T-helper 22 cell (primary cell): Measurements from ENCODE around the gene GPR39.

Experiments
- DNase-seq: peaks from one replicate; pipeline ENCODE4 v3.0.0-alpha.2; 2020; ENCODE audit warnings: low read depth

Gene GPR39

DNA sequence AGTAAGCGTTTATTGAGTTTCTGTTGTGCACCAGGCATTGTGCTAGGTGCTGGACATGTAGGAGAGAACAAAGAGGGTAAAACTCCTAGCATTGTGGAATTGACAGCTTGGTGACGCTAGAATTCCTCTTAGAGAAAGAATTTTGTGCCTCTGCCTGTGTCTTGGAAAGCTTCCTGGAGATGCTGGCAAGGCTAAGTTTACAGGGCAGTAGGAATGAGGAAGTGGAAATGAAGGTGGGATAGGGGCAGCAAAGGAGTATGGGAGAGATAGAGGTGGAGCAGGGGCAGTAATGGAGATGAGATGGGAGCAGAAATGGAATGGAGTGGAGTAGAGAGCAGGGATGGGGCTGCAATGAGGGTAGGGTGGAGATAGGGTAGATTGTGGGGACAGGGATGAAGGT is 29.8 kb downstream of the GPR39 start:
- DNase-seq: no peak

- no peak for DNase-seq
Observed at GRCh38 chr2:132448331-132448730, 31.7 kb downstream of the GPR39 start.

- no peak for DNase-seq
Observed at GRCh38 chr2:132448771-132449170, 32.2 kb downstream of the GPR39 start.

DNA sequence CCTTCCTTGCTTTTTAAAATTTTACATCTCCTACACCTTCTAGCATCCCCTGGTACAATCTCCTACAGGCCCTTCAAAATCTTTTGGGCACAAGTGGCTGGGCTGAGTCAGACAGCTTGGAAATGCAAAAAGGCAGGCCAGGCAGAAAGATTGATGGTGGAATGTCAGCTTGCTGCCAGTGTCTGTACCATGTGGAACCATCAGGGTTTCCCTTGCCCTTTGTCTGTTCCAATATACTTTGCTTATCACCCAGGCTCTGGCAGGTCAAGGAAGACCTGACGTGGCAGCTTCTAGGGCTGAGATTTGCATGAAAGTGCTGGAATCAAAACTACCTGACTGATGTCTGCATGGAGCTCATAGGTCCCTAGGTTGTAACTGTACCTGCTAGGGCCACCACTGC is 33.3 kb downstream of the GPR39 start:
- no peak for DNase-seq

GRCh38 chr2:132460781-132461180 is 44.2 kb downstream of the GPR39 start:
- DNase-seq: no peak

- DNase-seq: no peak
Observed at GRCh38 chr2:132462236-132462635, 45.6 kb downstream of the GPR39 start.

- DNase-seq: no peak
Observed at GRCh38 chr2:132463719-132464118, 47.1 kb downstream of the GPR39 start.

DNA sequence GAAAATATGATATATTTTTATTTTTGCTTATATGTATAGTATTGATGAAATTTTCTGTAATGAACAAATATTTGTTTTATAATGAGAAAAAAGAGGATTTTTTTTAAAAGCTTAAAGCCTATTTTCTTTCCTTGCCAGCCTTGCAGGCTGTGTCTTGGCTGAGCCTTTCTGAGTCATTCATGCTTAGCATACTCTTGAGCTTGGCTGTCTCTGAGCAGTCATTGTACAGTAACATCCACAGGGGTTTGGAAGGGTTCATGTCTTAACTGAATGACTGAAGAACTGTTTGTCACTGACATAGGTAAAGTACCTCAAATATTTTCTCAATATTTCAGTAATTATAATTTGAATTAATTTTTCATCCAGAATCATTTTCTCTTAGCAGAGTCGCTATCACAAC is 49.3 kb downstream of the GPR39 start:
- DNase-seq: no peak

DNA sequence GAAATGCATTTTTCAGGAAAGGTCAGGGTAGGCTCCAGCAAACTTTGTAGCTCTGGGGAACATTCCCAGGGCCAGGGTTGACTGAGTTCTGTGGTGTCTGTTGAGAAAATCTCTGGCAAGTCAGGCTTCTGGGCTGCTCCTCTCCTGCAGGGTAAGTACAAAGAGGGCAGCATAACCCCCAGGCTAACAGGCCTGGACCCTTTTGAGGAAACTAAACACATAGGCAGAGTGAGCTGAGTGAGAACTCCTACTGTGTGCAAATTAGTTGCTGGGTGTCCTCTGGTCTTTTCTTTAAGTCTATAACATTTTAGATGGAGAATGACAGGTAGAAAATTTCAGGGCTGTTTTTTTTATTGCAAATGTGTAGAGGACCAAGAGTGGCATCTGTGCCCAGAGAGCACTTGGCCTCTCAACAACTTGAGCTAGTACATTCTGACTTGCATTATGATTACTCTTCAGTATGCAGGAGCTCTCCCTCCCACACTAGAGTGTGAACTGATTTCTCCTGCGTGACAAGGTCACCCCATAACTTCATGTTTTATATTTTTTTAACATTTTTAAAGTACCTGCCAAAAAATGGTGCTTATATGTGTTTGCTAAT is 49.9 kb downstream of the GPR39 start:
- DNase-seq: no peak

DNA sequence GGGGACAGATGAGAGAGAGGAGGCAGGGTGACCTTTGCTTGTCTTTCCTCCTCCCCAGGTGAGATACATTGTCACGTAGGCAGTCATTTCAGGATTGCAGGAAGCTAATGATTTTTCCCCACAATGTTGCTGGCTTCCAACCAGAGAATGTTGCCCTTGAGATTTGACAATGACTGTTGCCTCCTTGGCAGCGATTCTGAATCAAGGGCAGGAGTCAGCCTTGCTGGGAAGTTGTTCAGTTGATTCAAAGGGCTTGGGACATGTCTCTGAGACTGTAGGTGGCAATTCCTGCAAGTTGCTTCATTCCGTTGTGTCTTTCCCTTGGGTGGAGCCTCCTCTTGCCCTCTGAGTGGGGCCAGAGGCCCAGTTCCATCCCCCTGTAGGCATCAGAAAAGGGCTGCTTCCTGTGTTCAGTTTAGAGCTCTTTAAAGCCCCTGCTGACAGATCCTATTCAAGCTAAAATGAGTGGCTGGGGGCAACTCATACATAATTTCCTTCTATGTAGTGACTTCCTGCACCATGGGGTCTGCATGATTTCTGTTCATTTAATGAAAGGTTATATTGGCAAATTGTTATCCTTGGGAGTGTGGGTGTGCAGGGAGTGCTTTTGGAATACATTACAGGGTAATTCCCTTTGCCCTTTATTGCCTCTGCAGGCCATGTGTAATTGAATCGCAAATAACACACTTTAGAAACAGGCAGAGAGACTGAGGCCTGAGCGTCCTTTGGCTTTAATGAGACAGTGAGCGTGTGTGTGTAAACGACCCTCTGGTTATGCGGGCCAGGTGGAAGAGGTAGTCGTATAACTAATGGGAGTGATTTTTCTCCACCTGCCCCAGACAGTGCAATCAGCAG is 52.4 kb downstream of the GPR39 start:
- no peak for DNase-seq

DNA sequence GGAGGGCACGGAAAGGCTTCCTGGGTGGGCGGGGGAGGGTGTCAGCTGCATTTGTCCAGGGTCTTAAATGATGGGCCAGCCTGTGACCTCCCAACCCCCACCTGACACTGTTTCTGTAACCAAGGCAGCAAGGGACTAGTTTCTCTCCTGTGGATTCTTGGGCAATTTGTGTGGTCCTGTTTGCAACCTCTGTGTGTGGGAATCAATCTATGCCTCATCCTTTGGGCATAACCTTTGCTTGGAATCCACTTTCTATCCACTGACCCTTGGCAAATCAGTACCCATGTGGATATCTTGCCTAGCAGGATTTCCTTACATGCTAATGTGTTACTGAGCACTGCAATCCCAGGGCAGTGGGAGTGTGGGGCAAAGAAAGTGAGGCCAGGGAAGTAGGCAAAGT is 54.1 kb downstream of the GPR39 start:
- no peak for DNase-seq

GRCh38 chr2:132473174-132473883 is 56.7 kb downstream of the GPR39 start:
- DNase-seq: no peak

DNA sequence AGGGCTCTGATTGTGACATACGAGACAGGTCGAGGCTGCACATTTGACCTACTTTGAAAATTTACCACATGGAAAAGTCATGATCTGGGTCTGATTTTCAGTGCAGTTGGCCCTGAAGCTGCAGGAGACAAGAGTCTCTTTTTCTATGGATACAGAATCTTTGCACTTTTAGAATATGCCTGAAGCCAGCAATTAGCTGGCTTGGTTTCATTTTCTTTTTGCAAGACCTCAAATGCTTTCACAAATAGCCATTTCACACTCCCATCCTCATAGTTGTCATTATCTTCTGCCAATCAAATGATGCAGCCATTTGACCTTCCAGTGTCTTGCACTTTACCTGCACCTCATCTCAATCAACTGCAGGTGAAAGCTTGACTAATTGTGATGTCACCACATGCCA is 59.0 kb downstream of the GPR39 start:
- DNase-seq: no peak

DNA sequence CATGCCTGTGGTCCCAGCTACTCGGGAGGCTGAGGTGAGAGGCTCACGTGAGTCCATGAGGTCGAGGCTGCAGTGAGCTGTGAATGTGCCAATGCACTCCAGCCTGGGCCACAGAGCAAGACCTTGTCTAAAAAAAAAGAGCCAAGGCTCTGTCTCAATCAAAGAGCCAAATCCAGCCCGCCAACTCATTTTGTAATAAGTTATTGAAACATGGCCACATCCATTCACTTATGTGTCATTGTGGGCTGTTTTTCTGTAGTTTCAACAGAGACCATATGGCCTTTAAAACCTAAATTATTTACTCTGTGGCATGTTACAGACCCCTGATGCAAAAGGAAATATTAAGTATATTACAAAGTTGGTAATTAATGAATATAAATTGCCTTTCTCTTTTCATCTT is 60.8 kb downstream of the GPR39 start:
- no peak for DNase-seq

DNA sequence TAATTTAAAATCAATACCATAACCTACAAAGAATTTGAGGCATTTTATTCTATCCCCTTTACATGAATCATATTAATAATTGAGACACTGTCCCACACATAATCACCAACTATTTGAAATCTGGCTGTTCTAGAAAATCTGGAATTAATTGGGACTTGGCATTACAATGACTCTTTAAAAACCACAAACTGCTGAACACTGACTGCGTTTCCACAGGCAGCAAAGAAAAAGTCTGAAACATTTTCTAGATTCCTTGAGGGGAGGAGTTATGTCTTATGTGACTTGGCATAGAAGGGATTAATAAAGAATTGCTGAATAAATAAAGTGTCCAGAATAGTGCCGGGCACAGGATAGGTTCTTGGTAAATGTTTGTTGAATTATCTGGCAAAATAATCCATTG is 61.4 kb downstream of the GPR39 start:
- no peak for DNase-seq

- no peak for DNase-seq
Observed at GRCh38 chr2:132478461-132479105, 62.0 kb downstream of the GPR39 start.

- DNase-seq: no peak
Observed at GRCh38 chr2:132479155-132479554, 62.5 kb downstream of the GPR39 start.

GRCh38 chr2:132482821-132483220 is 66.2 kb downstream of the GPR39 start:
- no peak for DNase-seq

DNA sequence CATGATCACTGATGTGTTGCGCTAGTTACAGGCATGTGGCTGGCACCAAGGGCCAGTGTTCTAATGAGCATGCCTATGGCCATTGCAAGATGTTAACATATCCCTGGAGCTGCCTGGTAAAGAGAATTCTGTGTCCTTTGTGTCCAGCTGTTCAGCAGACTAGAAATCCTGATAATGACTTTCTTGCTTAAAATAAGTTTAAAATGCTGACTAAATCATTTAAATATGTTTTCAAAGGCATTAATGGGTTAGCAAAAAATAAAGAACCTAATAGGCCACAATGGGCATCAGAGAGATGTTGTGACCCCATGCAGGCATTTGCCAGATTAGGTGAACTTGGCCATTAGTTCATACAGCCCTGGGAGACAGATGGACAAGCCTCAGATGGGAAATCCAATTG is 67.5 kb downstream of the GPR39 start:
- DNase-seq: no peak

DNA sequence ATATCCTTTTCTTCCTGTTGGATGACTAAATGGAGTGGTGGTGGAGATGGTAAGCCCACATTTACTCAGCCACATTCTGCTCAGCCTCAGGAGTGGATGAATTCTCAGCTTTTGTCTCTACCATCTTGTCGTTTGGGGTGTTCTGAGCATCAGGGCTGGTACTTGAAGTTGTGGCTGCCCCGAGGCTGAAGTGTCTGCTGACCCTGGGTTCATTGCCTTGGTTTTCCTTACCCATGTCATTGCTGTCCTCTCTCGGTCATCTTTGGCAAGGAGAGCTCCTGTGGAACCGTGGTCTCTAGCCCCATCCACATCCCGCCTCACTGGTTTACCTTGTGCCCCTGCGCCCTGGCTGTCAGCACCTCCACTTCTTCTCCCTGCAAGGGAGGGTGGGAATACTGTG is 71.9 kb downstream of the GPR39 start:
- no peak for DNase-seq

GRCh38 chr2:132489150-132489549 is 72.5 kb downstream of the GPR39 start:
- DNase-seq: no peak

GRCh38 chr2:132495881-132496280 is 79.3 kb downstream of the GPR39 start:
- no peak for DNase-seq

DNA sequence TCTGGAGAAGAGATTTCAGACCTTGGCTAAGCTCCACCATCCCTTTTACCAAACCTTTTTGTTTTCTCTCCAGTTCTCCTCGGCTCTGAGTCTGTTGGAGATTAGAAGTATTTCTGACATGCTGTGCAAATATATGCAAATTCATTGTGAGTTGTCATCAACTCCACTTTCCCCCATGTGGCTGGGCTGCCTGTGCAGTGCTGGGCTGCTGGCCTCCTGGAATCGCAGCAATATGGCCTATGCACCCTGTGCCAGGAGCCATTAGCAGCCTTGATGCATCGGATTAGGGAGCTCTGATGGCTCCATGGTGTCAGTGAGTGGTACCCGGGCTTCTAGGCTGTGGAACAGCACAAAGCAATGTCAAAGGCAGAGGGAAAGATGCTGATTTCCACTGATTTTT is 80.0 kb downstream of the GPR39 start:
- no peak for DNase-seq
